Heart left ventricle (tissue), 13 donors: ENCODE measurements around the gene SIGLEC12.

Experiments used
- CTCF ChIP-seq, 12 donors: fragments of 200-600 bp; sonication (generic) in 4 of 12; IDR thresholded peaks; one replicate each; pipeline versions ENCODE4 v1.5.0 to v1.8.0; 2018 to 2022; ENCODE audit warnings: antibody characterized with exemption in 12 of 12, mild to moderate bottlenecking in 5 of 12
- POLR2A ChIP-seq, 2 donors: fragments of 450-650 bp; IDR thresholded peaks; one replicate each; pipeline ENCODE4 v1.6.1; 2017; ENCODE audit warnings: antibody characterized with exemption in 2 of 2, mild to moderate bottlenecking in 2 of 2, moderate library complexity in 2 of 2
- donor health status: ischemic (EF 13 %, LVEDD 7.1; RV severe dilation, severe dysfunction).
- donor health status: DM: no; HTN: yes; CAD: no.
- donor health status: DM: no; HTN: no; CAD: no.
- donor health status: ischemic (EF 25% LVEDD 6.9; RV normal size, moderate dysfunction).
- donor health status: ischemic (EF 25% LVEDD 5.7; RV mildly dilated, moderate dysfunction).
- donor health status: ischemic (EF 35%, LVEDD 5.7; RV mildly dilated, moderate dysfunction).
- donor health status: nonischemic (EF 11% LVEDD 7.7; RV severe dilation, severe dysfunction).
- donor health status: DM: yes; HTN: yes; CAD: no.
- donor health status: PGD.
- donor health status: ischemic (EF 29% LVEDD 5.4; RV normal size, mild dysfunction).
- donor health status: nonischemic (EF 23%, LVEDD 6.1; RV moderate dilation, normal function).

- no peak for TF ChIP-seq CTCF (IDR thresholded peaks at IDR 0.05)
- no peak for TF ChIP-seq POLR2A (IDR thresholded peaks at IDR 0.05)
Observed at GRCh38 chr19:51546107-51546649, 44.6 kb upstream of the SIGLEC12 start.
